SW 1271 (cell line): Measurements from ENCODE around the gene PTGR1.

ENCODE experiments used
- DNase-seq, 2 experiments: peaks; one replicate each; lab custom pipeline; 2025; lab: John Stamatoyannopoulos, UW

Gene PTGR1

GRCh38 chr9:111542497-111543254 is 56.8 kb downstream of the PTGR1 start:
- DNase-seq: no peak

- DNase-seq: no peak
Measured at GRCh38 chr9:111533099-111533790, 66.2 kb downstream of the PTGR1 start.

GRCh38 chr9:111531716-111532115 is 67.7 kb downstream of the PTGR1 start:
- DNase-seq: no peak

GRCh38 chr9:111529787-111530186 is 69.7 kb downstream of the PTGR1 start:
- DNase-seq: no peak

- no peak for DNase-seq
Measured at GRCh38 chr9:111527347-111527746, 72.1 kb downstream of the PTGR1 start.

GRCh38 chr9:111525056-111525977 is 74.1 kb downstream of the PTGR1 start, which contains the start of gene ZNF483:
TSS of gene ZNF483 (plus strand) at chr9:111525179. CDS start at chr9:111527396, 2,217 bp downstream.
- DNase-seq: peak; percentile 73 to 85

GRCh38 chr9:111524731-111525055 is 74.8 kb downstream of the PTGR1 start:
- no peak for DNase-seq

GRCh38 chr9:111516061-111516465 is 83.4 kb downstream of the PTGR1 start:
- DNase-seq: no peak

- DNase-seq: no peak
Measured at GRCh38 chr9:111514967-111515366, 84.5 kb downstream of the PTGR1 start.
